HL-60 (cell line): ENCODE results near the gene TEX101.

Experiments used
- DNase-seq, 2 experiments: peaks; one replicate each; pipeline ENCODE4 v3.0.0-alpha.2; 2010 to 2020; ENCODE audit warnings: low read depth in 1 of 2, low spot score in 1 of 2
- H3K27ac ChIP-seq: fragments of 250-450 bp; sonication (Bioruptor Pico); replicated peaks from 2 replicates; pipeline ENCODE4 v1.5.1; 2020; ENCODE audit warnings: mild to moderate bottlenecking, moderate library complexity
- H3K27me3 ChIP-seq: fragments of 250-450 bp; sonication (Bioruptor Pico); 2 replicates; pipeline ENCODE4 v1.5.1; 2021; ENCODE audit warnings: mild to moderate bottlenecking, moderate library complexity; ENCODE audit not compliant: insufficient read depth, poor library complexity, severe bottlenecking
- H3K4me3 ChIP-seq: replicated peaks from 2 replicates; pipeline ENCODE4 v1.5.1; 2011; ENCODE audit warnings: mild to moderate bottlenecking, control low read depth, low read length; ENCODE audit not compliant: insufficient read depth
- CTCF ChIP-seq: IDR thresholded peaks from one replicate; pipeline ENCODE4 v1.5.1; 2011; ENCODE audit warnings: low read length, control low read depth, inconsistent platforms; ENCODE audit not compliant: insufficient read depth
- GABPA ChIP-seq: IDR thresholded peaks from 2 replicates; pipeline ENCODE4 v1.6.1; 2012; ENCODE audit warnings: low read depth
- POLR2AphosphoS5 ChIP-seq: IDR thresholded peaks from 2 replicates; pipeline ENCODE4 v1.6.1; 2012; ENCODE audit warnings: low read depth
- REST ChIP-seq: IDR thresholded peaks from 2 replicates; pipeline ENCODE4 v1.6.1; 2012; ENCODE audit warnings: low read depth; ENCODE audit not compliant: insufficient replicate concordance
- SPI1 ChIP-seq: IDR thresholded peaks from 2 replicates; pipeline ENCODE4 v1.6.1; 2012; ENCODE audit warnings: low read depth, mild to moderate bottlenecking, borderline replicate concordance

TEX101 gene

GRCh38 chr19:43430976-43431375 is 16.3 kb downstream of the TEX101 start:
- no peaks in the 10 kb centered on the region for H3K27me3 ChIP-seq
- TF ChIP-seq GABPA (no peak), POLR2AphosphoS5 (no peak), CTCF (no peak), SPI1 (no peak), REST (no peak)
- no peak for DNase-seq
- no peak overlapping the region for H3K27ac ChIP-seq
- H3K4me3 ChIP-seq: no peak overlapping the region

- TF ChIP-seq GABPA (no peak), POLR2AphosphoS5 (no peak), SPI1 (no peak), REST (no peak), CTCF (no peak)
- no peaks in the 10 kb centered on the region for H3K27me3 ChIP-seq
- no peak for DNase-seq
- H3K4me3 ChIP-seq: no peak overlapping the region
- no peak overlapping the region for H3K27ac ChIP-seq
These were observed 18.6 kb downstream of the TEX101 start for GRCh38 chr19:43433358-43433673.

DNA sequence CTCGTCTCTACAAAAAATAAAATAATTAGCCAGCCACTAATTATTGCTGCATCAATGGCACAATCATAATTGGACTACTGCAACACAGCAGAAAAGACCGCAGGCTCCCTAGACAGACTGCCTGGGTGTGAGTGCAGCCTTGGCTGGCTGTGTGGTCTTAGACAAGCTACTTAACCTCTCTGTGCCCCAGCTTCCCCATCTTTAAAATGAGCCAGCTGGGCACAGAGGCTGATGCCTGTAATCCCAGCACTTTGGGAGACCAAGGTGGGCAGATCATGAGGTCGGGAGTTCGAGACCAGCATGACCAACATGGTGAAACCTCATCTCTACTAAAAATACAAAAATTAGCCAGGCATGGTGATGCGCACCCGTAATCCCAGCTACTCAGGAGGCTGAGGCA is 19.0 kb downstream of the TEX101 start:
- TF ChIP-seq SPI1 (no peak), POLR2AphosphoS5 (no peak), GABPA (no peak), CTCF (no peak), REST (no peak)
- DNase-seq: no peak
- Histone ChIP-seq H3K27me3 (no peaks in the 10 kb centered on the region), H3K27ac (no peak overlapping the region), H3K4me3 (no peak overlapping the region)
